NCI-H1930 (cell line): Measurements from ENCODE around the gene RIC8A.

ENCODE experiments used
- DNase-seq, 2 experiments: peaks; one replicate each; lab custom pipeline; 2025; lab: John Stamatoyannopoulos, UW

RIC8A gene

DNA sequence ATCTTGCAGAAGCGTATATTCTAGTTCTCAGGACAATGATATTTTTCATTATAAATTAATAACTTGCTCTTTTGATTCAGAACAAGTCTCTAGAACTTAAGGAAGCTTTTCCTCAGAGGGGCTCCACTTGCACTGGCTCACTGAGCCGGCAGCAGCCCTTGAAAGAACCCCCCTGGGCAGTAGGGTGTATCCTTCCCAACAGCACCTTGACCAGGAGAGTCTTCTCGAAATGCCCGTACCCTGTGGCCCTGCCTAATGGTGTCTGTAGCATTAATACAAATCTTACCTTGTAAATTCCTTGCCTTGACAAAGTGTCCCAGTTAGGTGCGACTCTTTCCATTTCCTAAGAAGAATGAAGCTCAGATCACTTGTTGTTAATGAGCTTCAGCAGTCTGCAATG is 42.8 kb downstream of the RIC8A start:
- DNase-seq: no peak

DNA sequence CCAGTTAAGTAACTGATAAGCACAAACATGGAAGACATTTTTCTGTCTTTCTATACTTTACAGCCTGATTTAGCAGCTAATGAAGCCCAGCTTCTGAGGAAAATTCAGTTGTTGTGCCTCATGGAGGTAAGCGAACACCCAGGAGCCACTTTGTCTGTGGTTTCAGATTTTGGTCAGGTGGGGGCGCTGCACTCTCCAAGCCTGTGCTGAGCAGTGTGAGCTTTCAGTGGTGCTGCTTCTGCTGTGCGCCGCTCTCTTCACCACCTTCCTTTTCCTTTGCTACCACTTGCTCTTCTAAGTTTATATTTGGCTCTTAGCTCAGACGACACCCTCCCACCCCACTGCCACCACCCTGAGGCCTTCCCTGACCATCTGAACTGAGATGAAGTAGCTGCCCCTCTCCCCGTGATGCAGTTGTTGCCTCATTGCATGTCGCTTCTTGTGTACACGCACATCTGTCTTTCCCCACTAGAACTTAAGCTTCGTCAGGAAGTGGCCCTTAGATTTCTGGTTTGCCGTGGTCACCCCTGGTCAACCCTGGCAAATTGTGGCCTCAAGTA is 43.3 kb downstream of the RIC8A start:
- peak in 1 of 2 experiments; percentile 55 for DNase-seq

DNA sequence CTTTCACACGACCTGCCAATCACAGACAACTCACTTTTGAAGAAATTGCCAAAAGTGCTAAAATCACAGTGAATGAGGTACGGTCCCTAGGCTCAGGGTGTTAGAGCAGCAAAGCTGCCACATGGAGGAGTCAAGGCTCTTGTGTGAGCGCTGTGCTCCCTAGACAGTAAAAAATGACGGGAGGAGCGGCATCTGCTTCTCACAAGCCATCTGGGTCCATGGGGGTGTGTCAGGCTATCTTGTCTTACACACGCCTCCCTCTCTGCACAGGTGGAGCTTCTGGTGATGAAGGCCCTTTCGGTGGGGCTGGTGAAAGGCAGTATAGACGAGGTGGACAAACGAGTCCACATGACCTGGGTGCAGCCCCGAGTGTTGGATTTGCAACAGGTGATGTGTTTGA is 44.0 kb downstream of the RIC8A start:
- no peak for DNase-seq

DNA sequence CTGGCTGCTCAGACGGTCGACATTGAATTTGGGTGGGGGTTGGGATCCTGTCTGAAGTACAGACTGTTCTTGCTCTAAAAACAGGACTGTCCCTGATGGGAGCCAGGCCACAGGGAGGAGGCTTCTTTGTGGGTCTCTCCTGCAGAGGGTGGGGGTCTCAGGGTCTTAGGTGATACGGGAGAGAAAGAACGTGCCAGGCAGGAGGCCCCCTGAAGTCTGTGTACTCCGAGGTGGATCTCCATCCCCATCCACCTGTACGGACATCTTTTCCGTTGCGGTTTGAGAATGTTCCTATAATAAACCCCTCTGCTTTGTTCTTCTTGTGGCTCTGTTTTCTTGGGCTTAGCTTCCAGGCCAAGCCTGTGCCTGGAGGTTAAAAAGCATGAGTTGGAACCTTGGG is 45.2 kb downstream of the RIC8A start:
- DNase-seq: no peak

DNA sequence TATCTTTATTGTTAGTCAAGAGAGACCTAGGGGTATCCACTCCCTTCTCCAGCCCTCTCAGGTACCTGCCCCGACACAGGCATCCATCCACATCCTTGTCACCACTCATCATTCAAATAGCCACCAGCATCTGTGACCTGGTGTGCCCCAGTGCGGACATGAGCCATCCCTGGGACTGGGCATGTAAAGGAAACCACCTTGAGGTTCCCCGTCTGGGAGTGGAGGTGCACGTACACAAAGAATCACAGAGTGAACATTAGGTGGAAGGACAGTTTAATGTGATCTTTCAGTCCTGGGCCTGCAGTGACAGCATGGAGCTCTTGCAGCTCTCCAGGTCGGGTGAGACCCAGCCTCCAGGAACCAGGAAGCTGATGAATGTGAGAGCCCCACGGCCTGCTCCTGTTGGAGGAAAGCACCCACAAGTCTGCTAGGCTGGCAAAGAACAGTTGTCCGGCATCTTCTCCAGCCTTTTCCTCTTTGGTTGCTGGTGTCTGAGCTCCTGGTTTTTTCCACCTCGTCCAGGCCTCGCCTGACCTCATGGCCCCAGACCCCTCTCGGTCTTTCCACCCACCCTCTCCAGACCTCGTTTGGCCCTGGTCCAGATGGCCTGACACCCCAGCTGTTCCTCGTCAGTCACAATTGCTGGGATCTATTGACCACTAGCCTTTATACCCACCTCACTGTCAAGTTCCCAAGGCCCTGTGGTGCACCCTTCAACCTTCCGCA is 45.8 kb downstream of the RIC8A start:
- DNase-seq: no peak

DNA sequence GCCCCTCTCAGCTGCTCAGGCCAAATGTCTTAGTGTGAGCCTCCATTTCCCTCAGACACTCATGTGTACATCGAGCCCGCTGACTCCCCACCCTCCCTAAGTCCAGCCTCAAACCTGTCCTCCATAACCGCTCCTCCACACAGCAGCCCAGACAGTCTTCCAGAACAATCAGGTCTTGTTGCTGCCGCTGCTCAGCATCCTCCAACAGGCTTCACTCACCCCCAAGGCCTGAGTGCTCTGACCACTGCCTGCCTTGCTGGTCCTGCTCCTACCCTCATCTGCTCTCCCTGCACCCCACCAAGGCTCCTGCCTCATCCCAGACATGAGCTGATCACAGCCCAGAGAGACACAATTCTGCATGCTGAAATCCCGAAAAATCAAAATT is 46.4 kb downstream of the RIC8A start:
- no peak for DNase-seq

DNA sequence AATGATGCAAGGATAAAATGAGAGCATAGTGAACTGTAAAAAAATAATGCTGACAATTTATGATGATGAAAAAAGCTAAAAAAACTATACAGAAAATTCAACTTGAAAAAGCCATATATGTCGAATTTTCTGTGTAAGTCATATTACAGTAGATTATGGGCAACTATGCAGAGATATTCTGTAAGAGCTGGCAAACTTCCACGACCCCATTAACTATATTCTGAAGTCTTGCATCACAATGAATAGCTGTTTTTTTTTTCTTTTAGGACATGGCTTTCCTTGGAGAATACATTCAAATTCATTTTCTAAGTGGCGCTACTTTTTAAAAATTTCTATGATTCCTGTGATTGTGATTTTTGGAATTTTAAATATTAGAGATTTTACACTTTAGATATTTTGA is 47.7 kb downstream of the RIC8A start:
- no peak for DNase-seq

DNA sequence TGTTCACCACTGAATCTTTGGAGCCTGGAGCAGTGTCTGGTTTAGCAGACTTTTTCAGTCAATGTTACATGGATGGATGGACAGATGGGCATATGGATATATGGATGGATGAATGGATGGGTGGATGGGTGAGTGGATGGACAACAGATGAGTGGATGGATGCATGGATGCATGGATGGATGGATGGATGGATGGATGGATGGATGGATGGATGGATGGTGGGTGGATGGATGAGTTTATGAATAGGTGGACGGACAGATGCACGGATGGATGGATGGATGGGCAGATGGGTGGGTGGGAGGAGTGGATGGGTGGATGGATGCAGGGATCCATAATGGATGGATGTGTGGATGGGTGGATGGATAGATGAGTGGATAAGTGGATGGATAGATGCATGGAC is 48.3 kb downstream of the RIC8A start:
- no peak for DNase-seq

DNA sequence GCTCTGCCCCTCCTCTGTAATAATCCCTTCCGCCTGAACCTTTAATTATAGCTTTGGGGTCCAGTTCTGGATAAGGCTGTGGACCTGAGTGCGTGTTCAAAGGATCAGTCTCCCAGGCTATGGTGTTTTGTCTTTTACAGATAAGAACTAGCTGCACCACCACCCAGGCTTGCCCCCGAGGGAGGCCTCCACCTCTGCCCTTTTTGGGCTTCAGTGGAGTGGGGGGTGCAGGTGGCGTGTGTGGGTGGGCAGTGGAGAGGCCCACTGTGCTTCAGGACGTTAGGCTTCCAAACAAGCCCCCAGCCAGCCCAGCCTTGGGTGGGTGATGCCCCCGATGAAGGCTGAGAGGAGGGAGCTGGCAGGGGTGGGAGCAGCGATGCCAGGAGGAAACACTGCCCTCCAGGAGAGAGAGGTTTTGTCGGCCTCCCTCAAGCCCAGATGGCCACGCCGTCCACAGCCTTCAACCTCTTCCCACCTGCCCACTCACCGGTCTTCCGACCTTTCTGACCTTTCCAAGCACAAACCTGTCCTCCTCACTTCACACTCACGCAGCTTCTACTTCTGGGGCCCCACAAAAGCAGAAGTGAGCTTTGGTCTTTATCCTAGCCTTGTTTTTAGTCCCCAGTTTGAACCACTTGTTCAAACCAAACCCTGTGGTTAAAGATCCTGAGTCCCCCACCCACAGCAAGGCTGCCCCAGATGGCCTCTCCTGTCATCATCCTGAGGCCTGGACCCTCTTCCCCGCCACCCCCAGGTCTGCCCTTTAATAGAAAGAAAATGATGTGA is 49.6 kb downstream of the RIC8A start:
- DNase-seq: no peak

DNA sequence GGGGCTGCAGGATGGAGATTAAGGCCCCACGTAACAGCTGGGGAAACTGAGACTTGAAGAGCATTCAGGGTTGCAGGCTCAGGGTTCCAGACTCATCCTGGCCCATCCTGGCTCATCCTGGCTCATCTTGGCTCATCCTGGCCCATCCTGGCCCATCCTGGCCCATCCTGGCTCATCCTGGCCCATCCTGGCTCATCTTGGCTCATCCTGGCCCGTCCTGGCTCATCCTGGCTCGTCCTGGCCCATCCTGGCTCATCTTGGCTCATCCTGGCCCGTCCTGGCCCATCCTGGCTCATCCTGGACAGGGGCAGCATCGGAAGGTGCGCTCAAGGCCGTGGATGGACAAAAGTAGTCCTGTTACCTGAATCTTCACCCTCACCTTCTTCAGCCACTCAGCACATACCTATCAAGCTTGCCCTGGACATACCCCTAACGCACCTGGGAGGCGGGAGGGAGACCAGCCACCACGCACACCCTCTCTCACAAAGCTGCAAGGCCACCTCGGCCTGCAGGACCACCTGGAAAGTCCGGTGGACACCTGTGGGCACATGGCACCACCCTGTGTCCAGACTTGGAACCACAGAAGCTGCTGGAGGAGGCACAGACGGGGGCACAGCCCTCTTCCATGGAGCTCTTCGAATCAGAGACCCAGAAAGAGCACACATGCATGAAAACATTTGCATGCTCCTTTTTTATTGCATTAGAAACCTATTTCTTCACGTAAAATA is 50.4 kb downstream of the RIC8A start:
- DNase-seq: no peak

DNA sequence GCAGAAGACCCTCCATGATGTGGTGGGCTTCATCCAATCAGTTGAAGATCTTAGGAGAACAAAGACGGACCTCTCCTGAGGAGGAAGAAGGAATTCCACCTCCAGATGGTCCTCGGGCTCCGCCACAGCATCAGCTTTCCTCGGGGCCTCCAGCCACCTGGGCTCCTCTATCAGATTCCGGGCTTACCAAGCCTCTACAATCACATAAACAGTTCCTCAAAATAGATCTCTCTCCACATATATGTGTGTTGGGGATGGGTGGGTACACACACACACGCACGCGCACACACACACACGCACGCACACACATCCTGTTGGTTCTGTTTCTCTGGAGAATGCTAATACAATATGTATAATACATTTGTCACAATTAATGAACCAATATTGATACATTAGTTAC is 51.9 kb downstream of the RIC8A start:
- no peak for DNase-seq

DNA sequence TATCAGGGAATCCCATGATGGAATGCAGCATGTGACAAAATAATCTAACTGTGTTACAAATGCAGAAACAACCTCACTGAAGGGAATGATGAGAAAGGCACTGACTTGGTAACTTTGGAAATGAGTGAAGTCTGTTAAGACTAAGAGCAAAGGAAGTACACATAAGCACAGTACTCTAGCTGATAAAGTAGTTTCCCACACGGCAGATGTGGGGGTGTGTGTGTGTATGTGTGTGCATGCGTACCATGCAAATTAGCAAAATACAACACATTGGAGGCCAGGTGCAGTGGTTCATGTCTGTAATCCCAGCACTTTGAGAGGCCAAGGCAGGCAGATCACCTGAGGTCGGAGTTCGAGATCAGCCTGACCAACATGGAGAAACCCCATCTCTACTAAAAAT is 54.1 kb downstream of the RIC8A start:
- DNase-seq: no peak
